C4-2B (cell line): ENCODE measurements around the gene MAD2L1BP.

Experiments used
- ZFX ChIP-seq: fragments of 450-650 bp; IDR thresholded peaks from 2 replicates; pipeline ENCODE4 v1.6.1; 2017
- TF ChIP-seq, protein P1 (sequence below): fragments of 450-650 bp; conservative IDR thresholded peaks from 2 replicates; pipeline ENCODE4 v1.5.1; 2017; ENCODE audit warnings: mild to moderate bottlenecking

DNA sequence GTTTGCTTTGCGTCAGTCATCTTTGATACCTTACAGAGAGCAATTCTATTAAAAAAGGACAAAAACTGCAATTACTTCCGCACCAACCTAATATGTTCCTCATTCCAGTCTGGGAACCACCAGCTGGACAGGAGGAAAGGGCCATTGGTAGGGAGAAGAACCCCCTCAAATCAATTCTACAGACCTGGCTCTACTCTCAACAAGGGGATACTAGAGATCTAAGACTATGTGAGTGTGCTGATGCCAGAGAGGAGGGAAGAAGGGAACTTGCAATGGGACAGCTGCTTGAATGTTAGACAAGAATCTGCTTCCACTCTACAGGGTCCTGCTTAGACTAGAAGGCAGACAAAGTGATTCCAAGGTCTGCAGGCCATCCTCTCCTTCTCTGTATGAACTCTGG, 38.7 kb downstream of the MAD2L1BP start:
- TF ChIP-seq ZFX = no peak
- TF ChIP-seq, protein P1, sequence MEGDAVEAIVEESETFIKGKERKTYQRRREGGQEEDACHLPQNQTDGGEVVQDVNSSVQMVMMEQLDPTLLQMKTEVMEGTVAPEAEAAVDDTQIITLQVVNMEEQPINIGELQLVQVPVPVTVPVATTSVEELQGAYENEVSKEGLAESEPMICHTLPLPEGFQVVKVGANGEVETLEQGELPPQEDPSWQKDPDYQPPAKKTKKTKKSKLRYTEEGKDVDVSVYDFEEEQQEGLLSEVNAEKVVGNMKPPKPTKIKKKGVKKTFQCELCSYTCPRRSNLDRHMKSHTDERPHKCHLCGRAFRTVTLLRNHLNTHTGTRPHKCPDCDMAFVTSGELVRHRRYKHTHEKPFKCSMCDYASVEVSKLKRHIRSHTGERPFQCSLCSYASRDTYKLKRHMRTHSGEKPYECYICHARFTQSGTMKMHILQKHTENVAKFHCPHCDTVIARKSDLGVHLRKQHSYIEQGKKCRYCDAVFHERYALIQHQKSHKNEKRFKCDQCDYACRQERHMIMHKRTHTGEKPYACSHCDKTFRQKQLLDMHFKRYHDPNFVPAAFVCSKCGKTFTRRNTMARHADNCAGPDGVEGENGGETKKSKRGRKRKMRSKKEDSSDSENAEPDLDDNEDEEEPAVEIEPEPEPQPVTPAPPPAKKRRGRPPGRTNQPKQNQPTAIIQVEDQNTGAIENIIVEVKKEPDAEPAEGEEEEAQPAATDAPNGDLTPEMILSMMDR = no peak
